PC-3 (cell line): ENCODE data around the gene RBM20. TPM values are rescaled to one million over a fixed set of nuclear protein-coding genes. Genes with fewer than 3 reads are reported as not detected.
A peak's percentile ranks its signal among the peaks of the same experiment; 100 is the strongest.

ENCODE experiments used
- ATAC-seq: fragments of 200-7000 bp; cut with Tn5 transposase; 2 replicates; pipeline ENCODE4 v1.9.1; 2020; ENCODE audit warnings: mild to moderate bottlenecking, moderate library complexity
- BruUV-seq: library from RNA; stranded (reverse); fragments of 400-500 nt; replicated peaks from 2 replicates; lab custom pipeline; 2021; lab: Mats Ljungman, UMichigan
- CTCF ChIA-PET: fragments of 300-600 bp; sonication (Branson Sonifier 250); formaldehyde crosslinking; loops from one replicate; lab custom pipeline; 2022; ENCODE audit warnings: antibody characterized with exemption; lab: Charles Lee
- POLR2A ChIA-PET: fragments of 300-600 bp; sonication (Branson Sonifier 250); formaldehyde crosslinking; loops from one replicate; lab custom pipeline; 2022; ENCODE audit warnings: antibody characterized with exemption; ENCODE audit not compliant: unreplicated experiment; lab: Charles Lee
- DNase-seq: peaks from one replicate; pipeline ENCODE4 v3.0.0-alpha.2; 2015
- H2AFZ ChIP-seq: fragments of 300-600 bp; sonication (generic); 2 replicates; pipeline ENCODE4 v1.6.0; 2016; ENCODE audit warnings: antibody characterized with exemption, low read length
- H3F3A ChIP-seq: fragments of 300-600 bp; sonication (generic); one replicate; pipeline ENCODE4 v1.6.0; 2017; ENCODE audit warnings: antibody characterized with exemption, low read length, control low read depth, mild to moderate bottlenecking; ENCODE audit not compliant: unreplicated experiment
- H3K27ac ChIP-seq: fragments of 300-600 bp; sonication (generic); 2 replicates; pipeline ENCODE4 v1.5.1; 2016; ENCODE audit warnings: mild to moderate bottlenecking, low read length
- H3K27me3 ChIP-seq: fragments of 300-600 bp; sonication (generic); 2 replicates; pipeline ENCODE4 v1.6.1; 2016; ENCODE audit warnings: low read length, mixed read lengths
- H3K36me3 ChIP-seq: fragments of 300-600 bp; sonication (generic); 2 replicates; pipeline ENCODE4 v1.6.1; 2016; ENCODE audit warnings: low read depth, mixed run types, low read length, mixed read lengths
- H3K4me1 ChIP-seq: fragments of 300-600 bp; sonication (generic); 2 replicates; pipeline ENCODE4 v1.5.1; 2016; ENCODE audit warnings: low read length; ENCODE audit not compliant: insufficient read depth
- H3K4me2 ChIP-seq: fragments of 300-600 bp; sonication (generic); 2 replicates; pipeline ENCODE4 v1.6.0; 2016; ENCODE audit warnings: low read length
- H3K4me3 ChIP-seq: fragments of 300-600 bp; sonication (generic); 2 replicates; pipeline ENCODE4 v1.5.1; 2016; ENCODE audit warnings: mild to moderate bottlenecking, low read length, mixed read lengths
- H3K79me2 ChIP-seq: fragments of 300-600 bp; sonication (generic); 2 replicates; pipeline ENCODE4 v1.6.1; 2017; ENCODE audit warnings: low read length, mixed read lengths
- H3K9ac ChIP-seq: fragments of 300-600 bp; sonication (generic); 2 replicates; pipeline ENCODE4 v1.6.0; 2016; ENCODE audit warnings: mild to moderate bottlenecking, low read length
- H3K9me2 ChIP-seq: fragments of 300-600 bp; sonication (generic); replicated peaks from 2 replicates; pipeline ENCODE4 v1.6.1; 2016; ENCODE audit warnings: mixed run types, low read length, mixed read lengths
- H3K9me3 ChIP-seq: fragments of 300-600 bp; sonication (generic); 2 replicates; pipeline ENCODE4 v1.6.1; 2016; ENCODE audit warnings: low read length, mixed read lengths
- H4K20me1 ChIP-seq: fragments of 300-600 bp; sonication (generic); 2 replicates; pipeline ENCODE4 v1.6.1; 2016; ENCODE audit warnings: low read length, mixed read lengths
- CTCF ChIP-seq: fragments of 300-600 bp; sonication (generic); conservative IDR thresholded peaks from 2 replicates; pipeline ENCODE4 v1.5.1; 2017; ENCODE audit warnings: antibody characterized with exemption, low read depth, mild to moderate bottlenecking, low read length
- EZH2 ChIP-seq: fragments of 300-600 bp; sonication (generic); IDR thresholded peaks from one replicate; pipeline ENCODE4 v1.6.1; 2017; ENCODE audit warnings: antibody characterized with exemption, mild to moderate bottlenecking, low read length; ENCODE audit not compliant: unreplicated experiment
- EZH2phosphoT487 ChIP-seq: fragments of 300-600 bp; sonication (generic); IDR thresholded peaks from 2 replicates; pipeline ENCODE4 v1.6.1; 2018; ENCODE audit warnings: mild to moderate bottlenecking, antibody characterized with exemption, low read length, borderline replicate concordance
- intact Hi-C: fragments of 100-400 bp; cut with micrococcal nuclease; formaldehyde crosslinking; loops from 2 replicates; pipeline ENCODE4 v1.9.0; 2023
- total RNA-seq: library from RNA; depleted of rRNA; stranded (reverse); fragments of >200 nt; gene quantifications from 2 replicates; pipeline ENCODE4 v1.2.3, GENCODE V29; 2014

The RBM20 gene
- total RNA-seq, 1 experiment from 2014 or later = 0.40 TPM

GRCh38 chr10:110733218-110733952 is 89.2 kb downstream of the RBM20 start:
- no peak overlapping the region for H3K9ac ChIP-seq
- BruUV-seq = no TSS peak
- DNase-seq = peak; percentile 16

GRCh38 chr10:110735620-110736027 is 91.5 kb downstream of the RBM20 start:
- Histone ChIP-seq H3K4me1 (peaks cover 3% of the 10 kb centered on the region; the same call in 1 of the 2 replicates), H3K27me3 (no peaks in the 10 kb centered on the region), H4K20me1 (no peaks in the 10 kb centered on the region), H3K9me2 (no peaks in the 10 kb centered on the region), H3K79me2 (no peaks in the 10 kb centered on the region), H3K9ac (no peak overlapping the region), H3K36me3 (no peaks in the 10 kb centered on the region), H3K4me2 (no peak overlapping the region), H3K9me3 (no peaks in the 10 kb centered on the region), H3K27ac (no peak overlapping the region), H3F3A (no peaks in the 10 kb centered on the region), H2AFZ (no peak overlapping the region), H3K4me3 (no peak overlapping the region)
- DNase-seq (no peak), ATAC-seq (no peak)
- no TSS peak for BruUV-seq
- ChIA-PET CTCF (no interaction called here), POLR2A (no interaction called here)
- intact Hi-C loops = loop anchor here (10.0 kb wide), 1 partner anchor 51 kb away; no protein-coding TSS in a partner anchor
- no peak for TF ChIP-seq CTCF
- no peak for TF ChIP-seq EZH2
- no peak for TF ChIP-seq EZH2phosphoT487

More at GRCh38 chr10:110733218-110733952, 89.2 kb downstream of the RBM20 start:
- ChIA-PET CTCF (no interaction called here), POLR2A (interaction anchor here (0.6 kb wide), 1 partner anchor 71 kb away, joined by 3 read pairs; no protein-coding TSS in a partner anchor)
- Histone ChIP-seq H3K4me2 (peak overlapping the region; percentile 79), H3K4me1 (peaks cover 3% of the 10 kb centered on the region; the same call in 1 of the 2 replicates), H3F3A (no peaks in the 10 kb centered on the region), H3K79me2 (no peaks in the 10 kb centered on the region), H3K27ac (no peak overlapping the region), H3K27me3 (no peaks in the 10 kb centered on the region), H2AFZ (peak overlapping the region; percentile 83), H3K36me3 (no peaks in the 10 kb centered on the region), H3K4me3 (peak overlapping the region; percentile 66), H3K9me2 (no peaks in the 10 kb centered on the region), H3K9me3 (no peaks in the 10 kb centered on the region), H4K20me1 (no peaks in the 10 kb centered on the region)
- no peak for TF ChIP-seq EZH2phosphoT487
- TF ChIP-seq EZH2 = no peak
- no peak for TF ChIP-seq CTCF
- peak; percentile 68 for ATAC-seq
- intact Hi-C loops = loop anchor here (10.0 kb wide), 1 partner anchor 49 kb away; no protein-coding TSS in a partner anchor
